Measurements from ENCODE around the gene HYDIN. TPM values are rescaled to one million over a fixed set of nuclear protein-coding genes. Genes with fewer than 3 reads are reported as not detected.
"Not testable (repeated sequence)": the region's sequence is repeated elsewhere in the genome, so short reads cannot be mapped to it uniquely, and the experiment has no call there.

The HYDIN gene
- total RNA-seq, 4 donors from 2014 or later, result 0.35 to 10.3 (median 4.3) TPM

GRCh38 chr16:71185347-71185746 is 45.2 kb downstream of the HYDIN start:
- ATAC-seq, result no peak
- no peaks in the 10 kb centered on the region for H3K9me3 ChIP-seq
- no peaks in the 10 kb centered on the region for H3K36me3 ChIP-seq
- WGBS, 2 donors (ENCODE audit: low coverage in 1 of 2), result 56 to 89% methylated on average over 1 of the region's 1 CpG
- TF ChIP-seq CTCF (IDR thresholded peaks at IDR 0.05) (no peak), EP300 (IDR thresholded peaks at IDR 0.05) (no peak)
- H3K4me1 ChIP-seq, result no peaks in the 10 kb centered on the region
- H3K27me3 ChIP-seq, result no peaks in the 10 kb centered on the region
- no peak overlapping the region for H3K27ac ChIP-seq
- H3K4me3 ChIP-seq, result no peak overlapping the region

GRCh38 chr16:71179569-71179968 is 51.0 kb downstream of the HYDIN start:
- TF ChIP-seq POLR2A (IDR thresholded peaks at IDR 0.05) (no peak), EP300 (IDR thresholded peaks at IDR 0.05) (no peak), CTCF (IDR thresholded peaks at IDR 0.05) (no peak), POLR2AphosphoS5 (IDR thresholded peaks at IDR 0.05) (no peak)
- Histone ChIP-seq H3K27me3 (no peaks in the 10 kb centered on the region), H3K4me3 (no peak overlapping the region), H3K4me1 (no peaks in the 10 kb centered on the region), H3K36me3 (no peaks in the 10 kb centered on the region), H3K27ac (no peak overlapping the region), H3K9me3 (no peaks in the 10 kb centered on the region)
- WGBS, 2 donors (ENCODE audit: low coverage in 1 of 2), result 75 to 96% methylated on average over 1 to 3 of the region's 3 CpGs
- ATAC-seq, result no peak

GRCh38 chr16:71172481-71173207 is 57.9 kb downstream of the HYDIN start:
- no peaks in the 10 kb centered on the region for H3K36me3 ChIP-seq
- peaks cover 0 to 4% (median 0%) of the 10 kb centered on the region in 3 donors for H3K9me3 ChIP-seq
- no peak overlapping the region for H3K27ac ChIP-seq
- 55 to 60% methylated on average over 6 of the region's 6 CpGs for WGBS, 2 donors (ENCODE audit: low coverage in 1 of 2)
- H3K4me1 ChIP-seq, result no peaks in the 10 kb centered on the region
- H3K4me3 ChIP-seq, result no peak overlapping the region
- no peak for ATAC-seq
- TF ChIP-seq CTCF (IDR thresholded peaks at IDR 0.05) (no peak), POLR2AphosphoS5 (IDR thresholded peaks at IDR 0.05) (no peak), POLR2A (IDR thresholded peaks at IDR 0.05) (no peak), EP300 (IDR thresholded peaks at IDR 0.05) (no peak)
- no peaks in the 10 kb centered on the region for H3K27me3 ChIP-seq

GRCh38 chr16:71161007-71161406 is 69.5 kb downstream of the HYDIN start:
- H3K36me3 ChIP-seq, H3K27ac ChIP-seq, H3K9me3 ChIP-seq, H3K4me3 ChIP-seq, ATAC-seq, H3K27me3 ChIP-seq, H3K4me1 ChIP-seq: not testable (repeated sequence)
- 60% methylated on average over 1 of the region's 8 CpGs; no CpG with 5 or more reads in 1 of the 2 donors for WGBS, 2 donors (ENCODE audit: low coverage in 1 of 2)

- not testable (repeated sequence) for ATAC-seq, H3K36me3 ChIP-seq, H3K27me3 ChIP-seq, H3K4me1 ChIP-seq, H3K27ac ChIP-seq, H3K9me3 ChIP-seq, H3K4me3 ChIP-seq
- no CpG with 5 or more reads among the region's 2 CpGs for WGBS, 2 donors (ENCODE audit: low coverage in 1 of 2)
Measured at GRCh38 chr16:71157278-71157677, 73.2 kb downstream of the HYDIN start.

GRCh38 chr16:71153329-71153728 is 77.2 kb downstream of the HYDIN start:
- H3K36me3 ChIP-seq, H3K9me3 ChIP-seq, H3K27ac ChIP-seq, H3K27me3 ChIP-seq, H3K4me3 ChIP-seq, H3K4me1 ChIP-seq, ATAC-seq: not testable (repeated sequence)
- no CpG with 5 or more reads among the region's 6 CpGs for WGBS, 2 donors (ENCODE audit: low coverage in 1 of 2)

- H3K36me3 ChIP-seq, H3K4me3 ChIP-seq, ATAC-seq, H3K9me3 ChIP-seq, H3K27ac ChIP-seq, H3K4me1 ChIP-seq, H3K27me3 ChIP-seq: not testable (repeated sequence)
- WGBS, 2 donors (ENCODE audit: low coverage in 1 of 2), result no CpG with 5 or more reads among the region's 2 CpGs
Measured at GRCh38 chr16:71151654-71152053, 78.9 kb downstream of the HYDIN start.

- H3K4me3 ChIP-seq, H3K9me3 ChIP-seq, H3K36me3 ChIP-seq, H3K27me3 ChIP-seq, H3K27ac ChIP-seq, H3K4me1 ChIP-seq, ATAC-seq: not testable (repeated sequence)
- no CpG with 5 or more reads among the region's 2 CpGs for WGBS, 2 donors (ENCODE audit: low coverage in 1 of 2)
Measured at GRCh38 chr16:71143246-71143645, 87.3 kb downstream of the HYDIN start.

- not testable (repeated sequence) for H3K27ac ChIP-seq
Measured at GRCh38 chr16:71110565-71110964, 120.0 kb downstream of the HYDIN start.

GRCh38 chr16:71109656-71110208 is 120.8 kb downstream of the HYDIN start:
- H3K27me3 ChIP-seq, H3K27ac ChIP-seq, ATAC-seq, H3K4me3 ChIP-seq, H3K36me3 ChIP-seq, H3K4me1 ChIP-seq, H3K9me3 ChIP-seq: not testable (repeated sequence)
- 33 to 36% methylated on average over 1 of the region's 3 CpGs for WGBS, 2 donors (ENCODE audit: low coverage in 1 of 2)

More at GRCh38 chr16:71110565-71110964, 120.0 kb downstream of the HYDIN start:
- not testable (repeated sequence) for H3K4me3 ChIP-seq, H3K27me3 ChIP-seq, H3K9me3 ChIP-seq, H3K36me3 ChIP-seq, ATAC-seq, H3K4me1 ChIP-seq
- WGBS, 2 donors (ENCODE audit: low coverage in 1 of 2), result 78 to 86% methylated on average over 1 of the region's 3 CpGs

All from gastroesophageal sphincter (tissue), 4 donors.